NT2/D1 (cell line): ENCODE data around the gene POLR3C.

Experiments
- YY1 ChIP-seq: IDR thresholded peaks from 2 replicates; pipeline ENCODE4 v1.6.1; 2011; ENCODE audit not compliant: insufficient read length, insufficient read depth
- ZNF274 ChIP-seq: IDR thresholded peaks from 2 replicates; pipeline ENCODE4 v1.6.1; 2011; ENCODE audit warnings: mild to moderate bottlenecking, low read depth, low read length

DNA sequence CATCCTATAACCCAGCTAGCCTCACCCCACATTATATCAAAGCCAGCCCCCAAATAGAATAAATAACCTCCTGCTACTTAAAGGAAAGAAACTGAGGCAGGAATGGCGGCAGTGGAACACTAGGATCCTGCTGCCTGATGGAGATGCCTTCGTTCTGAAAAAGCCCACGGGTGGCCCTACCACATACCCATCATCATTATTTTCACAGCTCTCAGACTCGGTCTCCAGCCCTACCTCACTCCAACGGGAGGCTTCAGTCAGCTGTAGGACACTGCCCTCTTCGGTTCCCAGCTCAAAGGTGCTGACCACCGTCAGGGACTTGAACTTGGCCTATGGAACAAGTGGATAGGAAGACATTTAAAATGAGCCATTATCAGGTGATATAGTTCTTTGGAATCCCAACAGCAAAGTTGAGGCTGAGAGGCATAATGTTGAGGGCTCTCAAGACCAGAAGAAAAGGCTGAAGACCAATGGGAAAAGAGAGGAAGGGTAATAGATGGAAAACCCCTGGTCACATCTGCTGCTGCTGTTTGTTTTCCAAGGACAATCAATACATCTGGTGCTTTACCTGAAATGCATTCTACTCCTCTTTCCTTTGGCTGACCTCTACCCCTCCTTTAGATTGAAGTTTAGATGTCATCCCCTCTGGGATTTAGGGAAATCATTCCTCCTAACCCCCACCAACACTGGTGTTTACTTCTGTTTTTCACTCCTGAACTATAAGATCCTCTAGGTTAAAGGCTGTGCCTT is 69.5 kb downstream of the POLR3C start:
- no peak for TF ChIP-seq ZNF274
- TF ChIP-seq YY1 = no peak
